Activated naive CD8-positive, alpha-beta T cell treated with anti-CD3 and anti-CD28 coated beads for 36 hours (primary cell): ENCODE results near the gene TGFBR3L. TPM values are rescaled to one million over a fixed set of nuclear protein-coding genes. Genes with fewer than 3 reads are reported as not detected.
A peak's percentile ranks its signal among the peaks of the same experiment; 100 is the strongest.
"Not testable (repeated sequence)": the region's sequence is repeated elsewhere in the genome, so short reads cannot be mapped to it uniquely, and the experiment has no call there.

Experiments
- DNase-seq: peaks from one replicate; pipeline ENCODE4 v3.0.0; 2021
- H3K27ac Mint-ChIP-seq: one replicate; pipeline ENCODE4 v1.8.0; 2022; ENCODE audit warnings: mild to moderate bottlenecking, moderate library complexity, mixed read lengths
- H3K27me3 Mint-ChIP-seq: one replicate; pipeline ENCODE4 v1.8.0; 2022; ENCODE audit warnings: mild to moderate bottlenecking, mixed read lengths
- H3K36me3 Mint-ChIP-seq: one replicate; pipeline ENCODE4 v1.8.0; 2021; ENCODE audit warnings: mild to moderate bottlenecking, mixed read lengths
- H3K4me1 Mint-ChIP-seq: one replicate; pipeline ENCODE4 v1.8.0; 2021; ENCODE audit warnings: mixed read lengths
- H3K4me3 Mint-ChIP-seq: one replicate; pipeline ENCODE4 v1.8.0; 2022; ENCODE audit warnings: mild to moderate bottlenecking, moderate library complexity, mixed read lengths
- H3K9me3 Mint-ChIP-seq: one replicate; pipeline ENCODE4 v1.8.0; 2022; ENCODE audit warnings: mixed read lengths
- total RNA-seq, 2 experiments: library from RNA; stranded (reverse); gene quantifications; one replicate each; pipeline ENCODE4 v1.2.3, GENCODE V29; 2021

The TGFBR3L gene
- total RNA-seq, 2 experiments from 2014 or later, result 2.1 to 3.2 TPM

DNA sequence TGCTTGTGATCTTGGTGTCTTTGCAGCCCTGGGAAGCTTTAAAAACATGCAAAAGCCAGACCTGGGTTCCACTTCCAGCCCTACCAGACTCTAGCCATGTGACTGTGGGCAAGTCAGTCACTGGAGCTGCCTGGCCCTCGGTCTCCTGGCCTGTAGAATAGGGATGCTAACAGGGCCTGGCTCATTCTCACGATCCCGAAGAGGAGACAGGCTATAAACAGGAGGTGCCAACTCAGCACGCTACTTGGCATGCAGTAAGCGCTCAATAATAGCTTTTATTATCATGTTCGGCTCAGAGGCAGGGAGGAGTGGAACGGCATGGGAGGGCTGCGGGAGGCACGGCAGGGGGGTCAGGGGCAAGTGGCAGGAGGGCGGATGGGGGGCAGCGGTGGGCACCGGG, 9.6 kb downstream of the TGFBR3L start:
- Mint-ChIP-seq H3K27me3 (peaks cover 9% of the 10 kb centered on the region), H3K4me1 (peaks cover 26% of the 10 kb centered on the region), H3K9me3 (no peaks in the 10 kb centered on the region), H3K4me3 (no peak overlapping the region), H3K36me3 (peaks cover 7% of the 10 kb centered on the region), H3K27ac (no peak overlapping the region)
- DNase-seq, result no peak

DNA sequence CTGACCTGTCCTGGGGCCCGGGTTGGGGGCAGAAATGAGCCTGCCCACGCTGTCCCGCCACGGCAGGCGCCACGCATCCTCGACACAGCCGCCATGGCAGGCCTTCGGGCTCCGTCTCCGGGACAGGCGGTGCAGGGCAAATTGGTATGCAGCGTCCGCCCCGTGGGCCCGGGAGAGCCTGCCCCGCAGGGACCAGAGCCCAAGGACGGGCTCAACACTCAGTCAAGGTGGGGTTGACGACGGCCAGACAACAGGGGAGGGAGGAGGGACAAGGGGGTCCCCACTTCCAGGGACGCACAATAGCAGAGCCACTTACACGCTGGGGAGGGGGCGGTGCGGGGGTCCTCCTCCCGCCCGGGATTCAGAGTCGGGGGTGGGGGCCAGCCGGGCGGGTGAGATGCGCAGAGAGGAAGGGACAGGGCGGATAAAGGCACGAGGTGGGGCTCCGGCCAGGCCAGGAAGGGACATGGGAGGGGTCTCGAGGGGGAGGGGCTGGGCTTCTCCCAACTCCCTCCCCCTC, 10.1 kb downstream of the TGFBR3L start:
- Mint-ChIP-seq H3K9me3 (no peaks in the 10 kb centered on the region), H3K4me3 (no peak overlapping the region), H3K27ac (no peak overlapping the region), H3K36me3 (peaks cover 7% of the 10 kb centered on the region), H3K4me1 (peaks cover 28% of the 10 kb centered on the region), H3K27me3 (peaks cover 5% of the 10 kb centered on the region)
- no peak for DNase-seq

DNA sequence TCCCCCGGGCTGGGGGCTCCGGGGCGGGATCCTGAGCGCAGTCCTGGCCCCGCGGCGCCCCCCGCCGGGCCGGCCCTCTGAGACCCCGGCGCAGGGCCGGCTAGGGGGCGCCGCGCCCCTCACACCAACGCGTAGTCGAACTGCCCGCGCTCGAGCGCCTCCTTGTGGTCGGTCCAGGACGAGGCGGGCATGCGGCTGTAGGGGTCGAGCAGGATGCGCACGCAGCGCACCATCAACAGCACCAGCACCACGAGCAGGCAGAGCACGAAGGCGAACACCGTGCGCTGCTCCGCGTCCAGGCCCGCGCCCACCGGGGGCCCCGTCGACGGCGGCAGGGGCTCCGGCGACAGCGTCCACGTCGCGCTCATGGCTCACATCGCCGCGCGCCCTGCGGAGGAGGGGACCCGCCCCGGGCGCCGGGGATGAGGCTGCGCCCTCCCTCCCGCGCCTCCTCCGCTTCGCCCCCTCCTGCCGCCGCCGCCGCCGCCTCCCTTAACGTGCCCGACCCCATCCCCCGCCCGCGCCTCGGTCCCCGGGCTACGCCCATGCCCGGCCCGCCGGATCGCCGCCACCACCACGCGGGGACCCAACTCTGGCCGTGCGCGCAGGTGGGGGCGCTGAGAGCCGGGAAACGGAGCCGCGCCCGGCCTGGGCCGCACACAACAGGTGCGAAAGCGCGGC, 10.7 kb downstream of the TGFBR3L start:
- H3K4me3 Mint-ChIP-seq, result peak overlapping the region; percentile 71
- H3K27ac Mint-ChIP-seq, result peak overlapping the region; percentile 65

DNA sequence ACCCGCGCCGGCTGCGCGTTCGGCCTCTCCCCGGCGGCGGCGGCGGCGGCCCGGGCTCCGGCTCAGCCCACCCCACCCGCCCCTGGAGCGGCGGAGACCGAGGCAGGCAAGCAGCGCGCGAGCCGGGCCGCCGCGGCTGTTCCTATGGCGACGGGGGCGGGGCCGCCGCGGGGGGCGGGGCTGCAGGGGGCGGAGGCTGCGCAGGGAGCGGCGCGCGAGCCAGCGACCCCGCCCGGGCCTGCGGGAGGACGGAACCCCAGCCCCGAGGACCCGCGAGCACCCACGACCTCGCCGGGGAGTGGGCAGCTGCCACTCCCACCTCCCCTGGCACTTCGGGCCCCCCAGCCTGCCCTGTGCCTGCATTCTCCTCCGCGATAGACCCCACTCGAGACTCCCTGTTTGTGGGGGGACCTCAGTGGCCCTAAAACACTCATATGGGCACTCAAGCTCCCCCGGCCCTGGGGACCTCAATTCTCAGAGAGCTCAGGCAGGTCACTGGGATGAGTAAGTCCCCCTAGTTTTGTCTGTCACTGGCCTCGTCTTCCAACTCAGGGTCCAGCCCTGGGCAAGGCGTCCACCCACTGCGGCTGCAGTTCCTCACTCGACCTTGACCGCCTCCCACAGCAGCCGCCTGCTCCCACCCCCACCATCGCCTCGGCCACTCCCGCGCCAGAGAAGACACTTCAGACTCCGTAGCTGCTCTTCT, 11.5 kb downstream of the TGFBR3L start, which contains the start of gene CTXN1:
TSS of gene CTXN1 (minus strand) at position 115 of the 706 bp plus-strand sequence. CDS start 597 bp downstream, outside the sequence.
- H3K27ac Mint-ChIP-seq, result peak within 1 kb of the TSS; percentile 65
- H3K4me3 Mint-ChIP-seq, result peak within 1 kb of the TSS; percentile 71
- DNase-seq, result peak; percentile 83
- no peaks in the 10 kb centered on the region for H3K27me3 Mint-ChIP-seq
- H3K36me3 Mint-ChIP-seq, result peaks cover 14% of the 10 kb centered on the region
- H3K4me1 Mint-ChIP-seq, result peaks cover 22% of the 10 kb centered on the region
- H3K9me3 Mint-ChIP-seq, result no peaks in the 10 kb centered on the region

More for the DNA sequence above, 10.7 kb downstream of the TGFBR3L start:
- H3K27me3 Mint-ChIP-seq, result no peaks in the 10 kb centered on the region
- DNase-seq, result peak; percentile 87
- H3K4me1 Mint-ChIP-seq, result peaks cover 25% of the 10 kb centered on the region
- peaks cover 7% of the 10 kb centered on the region for H3K36me3 Mint-ChIP-seq
- H3K9me3 Mint-ChIP-seq, result no peaks in the 10 kb centered on the region

DNA sequence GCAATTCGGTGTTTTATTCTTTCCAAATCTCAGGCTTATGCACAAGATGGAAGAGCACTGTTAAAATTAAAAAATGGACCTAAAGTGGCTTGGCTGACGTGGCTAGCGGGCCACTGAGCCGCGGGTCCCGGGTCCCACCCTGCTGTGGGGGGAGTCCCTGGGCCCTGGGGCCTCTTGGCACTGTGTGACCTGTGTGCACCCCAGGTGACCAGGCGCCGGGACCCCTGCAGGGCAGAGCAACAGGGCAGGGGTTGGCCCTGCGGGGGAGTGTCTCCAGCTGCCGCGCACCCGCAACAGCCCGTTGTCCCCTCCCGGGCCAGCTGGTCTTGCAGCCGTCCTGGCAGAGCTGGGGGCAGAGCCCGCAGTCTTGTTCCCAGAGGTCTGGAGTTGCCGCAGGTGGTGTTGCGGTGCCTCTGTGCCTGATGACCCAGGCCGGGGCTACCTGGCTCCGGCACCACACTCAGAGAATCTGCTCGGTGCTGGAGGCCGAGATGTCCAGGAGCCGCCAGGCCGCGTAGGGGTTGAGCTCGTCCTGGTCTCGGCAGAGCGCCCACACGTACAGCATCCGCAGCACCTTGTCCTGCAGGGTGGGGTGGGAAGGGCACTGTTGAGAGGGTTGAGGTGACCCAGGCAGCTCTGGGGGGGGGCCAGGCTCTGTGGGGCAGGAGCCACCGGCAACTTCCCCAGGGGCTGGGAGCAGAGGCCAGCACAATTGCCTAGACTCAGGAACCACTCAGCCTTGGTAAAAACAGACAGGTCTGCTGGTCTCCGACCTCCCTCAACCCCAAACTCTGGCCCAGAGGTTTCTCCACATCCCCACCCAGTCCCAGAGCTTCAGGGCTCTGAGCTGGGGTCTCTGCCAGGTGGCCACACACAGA, 12.3 kb downstream of the TGFBR3L start:
- no peaks in the 10 kb centered on the region for H3K27me3 Mint-ChIP-seq
- peaks cover 18% of the 10 kb centered on the region for H3K4me1 Mint-ChIP-seq
- no peak for DNase-seq
- peaks cover 14% of the 10 kb centered on the region for H3K36me3 Mint-ChIP-seq
- H3K4me3 Mint-ChIP-seq, result peak overlapping the region; percentile 68
- no peaks in the 10 kb centered on the region for H3K9me3 Mint-ChIP-seq
- no peak overlapping the region for H3K27ac Mint-ChIP-seq

DNA sequence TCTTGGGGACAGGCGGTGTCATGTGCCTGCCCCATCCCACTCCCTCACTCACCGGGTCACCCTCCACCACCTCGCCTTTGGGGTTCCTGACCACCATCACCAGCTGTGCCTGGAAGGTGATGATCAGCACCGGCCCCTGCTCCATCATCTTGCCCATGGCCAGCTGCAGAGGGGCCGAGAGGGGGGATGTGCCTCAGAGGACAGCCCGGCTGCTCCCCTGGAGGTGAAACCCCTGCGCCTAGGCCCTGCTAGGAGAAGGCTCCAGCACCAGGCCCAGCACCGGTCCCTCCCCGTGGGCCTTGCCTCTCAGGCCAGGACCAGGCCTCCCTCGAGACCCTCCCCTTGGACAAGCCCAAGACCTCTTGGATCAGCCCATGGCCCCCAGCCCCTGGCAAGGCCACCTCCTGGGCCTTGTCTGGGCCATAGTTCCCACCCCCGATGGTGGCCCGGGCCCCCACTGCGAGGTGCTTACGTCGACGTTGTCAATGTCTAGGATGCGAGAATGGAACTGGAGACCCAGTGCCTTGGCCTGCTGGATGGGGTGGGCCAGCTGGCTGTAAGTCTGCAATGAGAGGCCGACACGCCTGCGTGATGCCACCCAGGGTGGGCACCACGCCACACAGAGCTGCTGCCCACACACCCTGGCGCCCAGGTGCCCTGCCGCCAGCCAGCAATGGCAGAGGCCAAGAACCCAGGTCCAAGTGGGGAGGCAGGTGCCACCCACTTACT, 13.1 kb downstream of the TGFBR3L start:
- no peak overlapping the region for H3K4me3 Mint-ChIP-seq
- H3K27ac Mint-ChIP-seq, result no peak overlapping the region
- no peak for DNase-seq
- H3K9me3 Mint-ChIP-seq, result no peaks in the 10 kb centered on the region
- peaks cover 13% of the 10 kb centered on the region for H3K36me3 Mint-ChIP-seq
- H3K27me3 Mint-ChIP-seq, result no peaks in the 10 kb centered on the region
- peaks cover 14% of the 10 kb centered on the region for H3K4me1 Mint-ChIP-seq

DNA sequence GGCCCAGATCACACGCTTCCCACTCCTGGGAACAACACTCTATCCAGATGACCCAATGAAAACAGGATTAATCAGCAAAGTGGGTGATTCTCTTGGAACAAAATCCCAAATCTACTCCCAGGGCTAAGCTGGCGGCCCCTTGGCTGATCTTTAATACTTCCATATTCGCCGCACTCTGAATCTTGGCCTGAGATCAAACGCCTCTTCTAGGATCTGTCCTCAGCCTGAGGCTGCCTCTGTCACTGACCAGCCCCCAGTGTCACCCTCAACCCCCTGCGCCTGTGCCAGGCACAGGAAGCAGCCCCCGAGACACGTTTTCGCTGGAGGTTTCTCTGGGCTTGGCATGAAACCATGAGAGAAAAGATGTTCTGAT, 13.7 kb downstream of the TGFBR3L start:
- no peak for DNase-seq
- Mint-ChIP-seq H3K9me3 (no peaks in the 10 kb centered on the region), H3K27ac (peak overlapping the region; percentile 50), H3K27me3 (no peaks in the 10 kb centered on the region), H3K4me1 (peaks cover 14% of the 10 kb centered on the region), H3K4me3 (no peak overlapping the region), H3K36me3 (peaks cover 13% of the 10 kb centered on the region)

DNA sequence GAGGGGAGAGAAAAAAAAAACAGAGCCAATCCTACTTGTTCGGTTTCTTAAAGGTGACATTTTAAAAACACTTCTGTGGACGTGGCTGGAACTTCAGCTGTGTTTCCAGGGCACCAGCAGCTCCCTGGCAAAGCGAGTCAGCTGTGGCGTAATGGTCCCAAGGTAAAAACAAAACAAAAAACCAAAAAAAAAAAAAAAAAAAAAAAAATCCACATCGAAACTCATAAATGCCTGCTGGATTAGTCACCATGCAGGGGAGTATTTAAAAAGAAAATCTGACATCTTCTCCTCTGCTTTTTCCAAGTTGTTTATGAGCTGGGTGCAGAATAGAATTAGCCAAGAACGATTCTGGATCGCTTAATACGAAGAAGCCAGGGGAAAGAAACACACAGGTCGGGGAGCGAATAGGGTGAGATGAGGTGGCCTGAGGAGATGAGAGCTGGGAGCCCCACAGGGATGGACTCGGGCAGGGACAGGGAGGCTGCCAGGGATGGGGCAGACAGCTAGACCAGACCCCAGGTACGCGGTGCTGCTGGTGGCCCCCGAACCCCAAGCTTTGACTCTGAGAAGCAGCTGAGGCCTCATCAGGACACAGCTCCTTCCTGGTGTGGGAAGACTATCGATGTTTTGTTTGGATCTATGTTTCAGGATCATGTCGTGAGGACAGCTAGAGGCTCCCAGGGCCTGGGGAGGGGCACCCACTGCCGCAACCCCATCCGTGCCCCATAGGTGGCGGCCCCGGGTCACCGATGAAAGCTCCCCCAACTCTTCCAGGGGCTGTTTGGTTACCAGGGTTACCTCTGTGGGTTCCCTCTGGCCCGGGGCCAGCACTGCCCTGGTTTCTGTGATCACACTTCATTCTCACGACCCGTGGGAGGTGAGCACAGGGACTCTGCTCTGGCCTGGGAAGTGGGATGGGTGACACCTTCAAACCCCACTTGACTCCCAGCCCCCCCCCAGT, 14.4 kb downstream of the TGFBR3L start:
- peak overlapping the region; percentile 56 for H3K27ac Mint-ChIP-seq

DNA sequence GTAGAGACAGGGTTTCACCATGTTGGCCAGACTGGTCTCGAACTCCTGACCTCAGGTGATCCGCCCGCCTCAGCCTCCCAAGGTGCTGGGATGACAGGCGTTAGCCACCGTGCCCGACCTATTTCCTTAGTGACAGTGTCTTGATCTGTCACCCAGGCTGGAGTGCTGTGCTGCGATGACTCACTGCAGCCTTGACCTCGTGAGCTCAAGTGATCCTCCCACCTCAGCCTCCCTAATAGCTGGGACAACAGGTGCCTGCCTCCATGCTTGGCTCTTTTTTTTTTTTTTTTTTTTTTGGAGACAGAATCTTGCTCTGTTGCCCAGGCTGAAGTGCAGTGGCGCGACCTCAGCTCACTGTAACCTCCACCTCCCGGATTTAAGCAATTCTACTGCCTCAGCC, 15.4 kb downstream of the TGFBR3L start:
- DNase-seq, H3K27me3 Mint-ChIP-seq, H3K9me3 Mint-ChIP-seq, H3K27ac Mint-ChIP-seq, H3K4me3 Mint-ChIP-seq: not testable (repeated sequence)
- peaks cover 14% of the 10 kb centered on the region for H3K4me1 Mint-ChIP-seq
- peaks cover 15% of the 10 kb centered on the region for H3K36me3 Mint-ChIP-seq

More for the DNA sequence above, 14.4 kb downstream of the TGFBR3L start:
- Mint-ChIP-seq H3K36me3 (peaks cover 13% of the 10 kb centered on the region), H3K4me1 (peaks cover 14% of the 10 kb centered on the region), H3K27me3 (no peaks in the 10 kb centered on the region), H3K4me3 (no peak overlapping the region), H3K9me3 (no peaks in the 10 kb centered on the region)
- peak; percentile 81 for DNase-seq

DNA sequence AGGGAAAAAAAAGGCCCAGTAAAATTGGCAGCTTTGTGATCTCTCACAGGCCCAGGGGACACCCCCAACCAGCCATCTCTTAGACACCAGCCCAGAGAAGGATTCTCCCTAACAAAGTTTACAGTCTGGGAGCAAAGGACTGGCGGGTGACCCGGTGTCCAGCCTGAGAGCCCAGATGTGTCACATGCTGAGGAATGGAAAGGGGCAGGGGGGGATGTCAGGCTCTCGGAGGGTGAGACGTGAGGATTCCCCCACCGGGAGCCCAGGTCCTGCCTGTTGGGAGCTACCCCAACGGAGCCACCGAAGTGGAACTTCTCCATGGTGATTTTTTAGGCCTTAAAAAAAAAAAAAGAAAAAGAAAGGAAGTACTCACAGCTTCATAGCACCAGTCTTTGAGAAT, 16.1 kb downstream of the TGFBR3L start:
- H3K36me3 Mint-ChIP-seq, result peaks cover 15% of the 10 kb centered on the region
- no peak overlapping the region for H3K27ac Mint-ChIP-seq

DNA sequence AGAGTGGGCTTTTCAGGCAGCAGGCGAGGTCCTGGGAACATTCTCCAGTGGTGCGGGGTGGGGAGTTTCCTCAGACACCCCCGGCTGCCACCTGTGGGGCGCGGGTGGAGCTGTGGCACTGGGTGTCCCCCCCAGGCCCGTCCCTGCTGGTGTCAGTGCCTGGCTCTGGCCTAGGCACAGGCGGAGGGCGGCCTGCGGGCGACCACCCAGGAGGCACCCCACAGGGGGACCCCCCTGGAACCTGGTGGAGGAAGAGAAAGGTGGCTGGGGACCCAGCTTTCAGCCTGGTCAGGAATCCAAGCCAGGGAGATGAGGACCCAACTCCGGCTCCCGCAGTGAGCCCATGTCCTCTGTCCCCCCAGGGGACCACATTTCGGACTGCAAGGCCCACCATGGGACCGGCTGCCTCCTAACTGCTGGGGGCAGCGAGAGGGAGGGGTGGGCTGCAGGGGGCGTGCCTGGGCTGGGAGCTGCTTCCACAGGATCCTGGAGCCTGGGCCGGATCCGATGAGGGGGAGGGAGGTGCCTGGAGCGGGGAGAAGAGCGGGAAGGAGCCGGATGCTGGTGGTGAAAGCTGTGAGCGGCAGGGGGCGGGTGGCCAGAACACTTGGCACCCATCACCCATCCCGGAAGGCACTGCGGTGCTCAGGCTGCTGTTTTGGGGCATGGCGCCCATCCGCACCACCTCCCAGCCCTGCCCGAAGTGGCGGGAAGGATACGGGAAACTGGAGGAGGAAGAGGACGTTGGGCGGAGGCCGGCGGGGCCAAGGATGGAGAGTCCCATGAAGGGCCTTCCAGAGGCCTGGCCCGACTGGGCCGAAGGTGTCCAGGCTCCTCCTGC, 16.8 kb downstream of the TGFBR3L start:
- DNase-seq, result no peak
- Mint-ChIP-seq H3K36me3 (peaks cover 12% of the 10 kb centered on the region), H3K4me3 (no peak overlapping the region), H3K9me3 (no peaks in the 10 kb centered on the region), H3K4me1 (peaks cover 10% of the 10 kb centered on the region), H3K27me3 (no peaks in the 10 kb centered on the region), H3K27ac (no peak overlapping the region)

More for the DNA sequence above, 16.1 kb downstream of the TGFBR3L start:
- peaks cover 13% of the 10 kb centered on the region for H3K4me1 Mint-ChIP-seq
- no peak for DNase-seq
- H3K27me3 Mint-ChIP-seq, result no peaks in the 10 kb centered on the region
- H3K4me3 Mint-ChIP-seq, result no peak overlapping the region
- H3K9me3 Mint-ChIP-seq, result no peaks in the 10 kb centered on the region

DNA sequence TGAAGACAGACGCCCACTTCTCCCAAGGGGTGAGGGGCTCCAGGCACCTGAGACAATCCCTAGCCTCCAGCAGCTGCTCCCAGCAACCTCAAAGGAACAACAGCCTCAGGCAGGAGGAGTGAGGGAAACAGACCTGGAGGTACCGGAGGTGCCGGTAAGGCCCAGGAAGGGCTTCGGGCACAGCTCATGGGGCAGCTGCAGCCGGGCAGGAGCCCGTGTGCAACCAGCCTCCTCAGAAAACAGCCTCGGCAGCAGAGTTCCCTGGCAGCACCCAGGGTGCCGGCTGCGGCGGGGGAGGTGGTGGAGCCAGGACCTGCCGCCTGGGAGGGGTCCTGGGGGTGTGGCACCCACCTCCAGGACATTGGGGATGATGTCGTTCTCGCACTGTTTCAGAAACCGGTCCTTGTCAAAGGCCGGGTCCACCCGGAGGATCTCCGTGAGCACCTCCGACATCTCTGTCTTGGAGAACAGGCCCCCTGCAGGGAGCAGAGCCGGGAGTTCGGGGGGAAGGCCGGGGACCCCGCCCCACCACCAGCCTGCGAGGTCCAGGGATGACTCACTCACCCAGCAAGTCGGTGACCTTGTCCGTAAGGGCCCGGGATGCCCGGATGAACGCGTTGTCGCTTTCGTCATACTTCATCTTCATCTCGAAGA, 17.8 kb downstream of the TGFBR3L start:
- Mint-ChIP-seq H3K4me1 (peaks cover 9% of the 10 kb centered on the region), H3K36me3 (peaks cover 11% of the 10 kb centered on the region), H3K27me3 (no peaks in the 10 kb centered on the region), H3K4me3 (no peak overlapping the region), H3K9me3 (no peaks in the 10 kb centered on the region), H3K27ac (no peak overlapping the region)
- no peak for DNase-seq
